HL-60 (cell line): ENCODE data around the gene ESRRB.

Experiments used
- DNase-seq, 2 experiments: peaks; one replicate each; pipeline ENCODE4 v3.0.0-alpha.2; 2010 to 2020; ENCODE audit warnings: low read depth in 1 of 2, low spot score in 1 of 2
- H3K27ac ChIP-seq: fragments of 250-450 bp; sonication (Bioruptor Pico); replicated peaks from 2 replicates; pipeline ENCODE4 v1.5.1; 2020; ENCODE audit warnings: mild to moderate bottlenecking, moderate library complexity
- H3K27me3 ChIP-seq: fragments of 250-450 bp; sonication (Bioruptor Pico); 2 replicates; pipeline ENCODE4 v1.5.1; 2021; ENCODE audit warnings: mild to moderate bottlenecking, moderate library complexity; ENCODE audit not compliant: insufficient read depth, poor library complexity, severe bottlenecking
- H3K4me3 ChIP-seq: replicated peaks from 2 replicates; pipeline ENCODE4 v1.5.1; 2011; ENCODE audit warnings: mild to moderate bottlenecking, control low read depth, low read length; ENCODE audit not compliant: insufficient read depth
- CTCF ChIP-seq: IDR thresholded peaks from one replicate; pipeline ENCODE4 v1.5.1; 2011; ENCODE audit warnings: low read length, control low read depth, inconsistent platforms; ENCODE audit not compliant: insufficient read depth
- GABPA ChIP-seq: IDR thresholded peaks from 2 replicates; pipeline ENCODE4 v1.6.1; 2012; ENCODE audit warnings: low read depth
- POLR2AphosphoS5 ChIP-seq: IDR thresholded peaks from 2 replicates; pipeline ENCODE4 v1.6.1; 2012; ENCODE audit warnings: low read depth
- REST ChIP-seq: IDR thresholded peaks from 2 replicates; pipeline ENCODE4 v1.6.1; 2012; ENCODE audit warnings: low read depth; ENCODE audit not compliant: insufficient replicate concordance
- SPI1 ChIP-seq: IDR thresholded peaks from 2 replicates; pipeline ENCODE4 v1.6.1; 2012; ENCODE audit warnings: low read depth, mild to moderate bottlenecking, borderline replicate concordance

The ESRRB gene

GRCh38 chr14:76498463-76498935 lies 122.6 kb downstream of the ESRRB start:
- no peak for DNase-seq
- Histone ChIP-seq H3K27ac (no peak overlapping the region), H3K4me3 (no peak overlapping the region), H3K27me3 (no peaks in the 10 kb centered on the region)
- no peak for TF ChIP-seq SPI1
- no peak for TF ChIP-seq POLR2AphosphoS5
- TF ChIP-seq GABPA = no peak
- TF ChIP-seq CTCF = no peak
- no peak for TF ChIP-seq REST

- H3K27me3 ChIP-seq = no peaks in the 10 kb centered on the region
- no peak for DNase-seq
- TF ChIP-seq SPI1 (no peak), CTCF (no peak), GABPA (no peak), POLR2AphosphoS5 (no peak), REST (no peak)
- no peak overlapping the region for H3K27ac ChIP-seq
- H3K4me3 ChIP-seq = no peak overlapping the region
These were observed 123.0 kb downstream of the ESRRB start for GRCh38 chr14:76498976-76499375.

- no peaks in the 10 kb centered on the region for H3K27me3 ChIP-seq
These were observed 123.5 kb downstream of the ESRRB start for GRCh38 chr14:76499399-76499798.

More at GRCh38 chr14:76499399-76499798, 123.5 kb downstream of the ESRRB start:
- no peak for TF ChIP-seq REST
- no peak for TF ChIP-seq SPI1
- TF ChIP-seq GABPA = no peak
- no peak for TF ChIP-seq CTCF
- no peak for TF ChIP-seq POLR2AphosphoS5
- Histone ChIP-seq H3K27ac (no peak overlapping the region), H3K4me3 (no peak overlapping the region)
- DNase-seq = no peak
